Thyroid gland (tissue), 4 donors: ENCODE results near the gene ARL8B. TPM values are rescaled to one million over a fixed set of nuclear protein-coding genes. Genes with fewer than 3 reads are reported as not detected.

Experiments
- DNase-seq, 2 donors: peaks; one replicate each; pipeline ENCODE4 v3.0.0-alpha.2; 2019
- H3K27ac ChIP-seq, 3 donors: fragments of 200-600 bp; sonication (generic); 1 replicate in 2 of 3; 2 replicates in 1 of 3; pipeline ENCODE4 v1.5.1; 2016 to 2019; ENCODE audit warnings: mild to moderate bottlenecking in 1 of 3, moderate library complexity in 1 of 3
- H3K27me3 ChIP-seq: fragments of 200-600 bp; sonication (generic); one replicate; pipeline ENCODE4 v1.5.1; 2019
- H3K36me3 ChIP-seq, 2 donors: fragments of 200-600 bp; sonication (generic); one replicate each; pipeline ENCODE4 v1.5.1; 2016 to 2019
- H3K4me1 ChIP-seq, 2 donors: fragments of 200-600 bp; sonication (generic); one replicate each; pipeline ENCODE4 v1.5.1; 2017 to 2019
- H3K4me3 ChIP-seq, 3 donors: fragments of 200-600 bp; sonication (generic); replicated peaks in 1 of 3; 1 replicate in 2 of 3; 2 replicates in 1 of 3; pipeline ENCODE4 v1.5.1; 2016; ENCODE audit warnings: mild to moderate bottlenecking in 1 of 3
- H3K9me3 ChIP-seq: fragments of 200-600 bp; sonication (generic); one replicate; pipeline ENCODE4 v1.5.1; 2017
- POLR2A ChIP-seq, 2 donors: fragments of 450-650 bp; IDR thresholded peaks; one replicate each; pipeline ENCODE4 v1.6.1; 2017; ENCODE audit warnings: antibody characterized with exemption in 2 of 2, mild to moderate bottlenecking in 2 of 2, moderate library complexity in 1 of 2
- WGBS, 2 donors: methylation state at CpG; one replicate each; pipeline ENCODE4 v1.1.5; 2017; 5-methylcytosine and 5-hydroxymethylcytosine counted together
- intact Hi-C: fragments of 100-400 bp; cut with DNase I; formaldehyde crosslinking; loops from one replicate; pipeline ENCODE4 v1.15.1; 2023
- total RNA-seq, 4 donors: library from RNA; depleted of rRNA; stranded (reverse); fragments of >200 nt; gene quantifications; one replicate each; pipeline ENCODE4 v1.2.3, GENCODE V29; 2016
- TF ChIP-seq, protein P1 (sequence below), 6 experiments: fragments of 200-600 bp in 3 of 6; fragments of 450-650 bp in 3 of 6; sonication (generic) in 3 of 6; IDR thresholded peaks; one replicate each; pipeline ENCODE4 v1.5.1; 2016 to 2019; ENCODE audit warnings: antibody characterized with exemption in 6 of 6, mild to moderate bottlenecking in 2 of 6, inconsistent platforms in 1 of 6, moderate library complexity in 1 of 6

The ARL8B gene
- total RNA-seq, 4 donors from 2014 or later, result 51.2 to 75.9 (median 65.3) TPM

GRCh38 chr3:5153074-5153473, 31.0 kb downstream of the ARL8B start:
- H3K4me3 ChIP-seq, result no peak overlapping the region
- no peaks in the 10 kb centered on the region for H3K9me3 ChIP-seq
- no peak overlapping the region for H3K27ac ChIP-seq
- H3K27me3 ChIP-seq, result no peaks in the 10 kb centered on the region
- WGBS, 2 donors, result 83 to 90% methylated on average over 4 of the region's 4 CpGs
- H3K36me3 ChIP-seq, result no peaks in the 10 kb centered on the region
- peaks cover 0 to 7% of the 10 kb centered on the region in 2 donors for H3K4me1 ChIP-seq
- no peak for DNase-seq
- TF ChIP-seq, protein P1, sequence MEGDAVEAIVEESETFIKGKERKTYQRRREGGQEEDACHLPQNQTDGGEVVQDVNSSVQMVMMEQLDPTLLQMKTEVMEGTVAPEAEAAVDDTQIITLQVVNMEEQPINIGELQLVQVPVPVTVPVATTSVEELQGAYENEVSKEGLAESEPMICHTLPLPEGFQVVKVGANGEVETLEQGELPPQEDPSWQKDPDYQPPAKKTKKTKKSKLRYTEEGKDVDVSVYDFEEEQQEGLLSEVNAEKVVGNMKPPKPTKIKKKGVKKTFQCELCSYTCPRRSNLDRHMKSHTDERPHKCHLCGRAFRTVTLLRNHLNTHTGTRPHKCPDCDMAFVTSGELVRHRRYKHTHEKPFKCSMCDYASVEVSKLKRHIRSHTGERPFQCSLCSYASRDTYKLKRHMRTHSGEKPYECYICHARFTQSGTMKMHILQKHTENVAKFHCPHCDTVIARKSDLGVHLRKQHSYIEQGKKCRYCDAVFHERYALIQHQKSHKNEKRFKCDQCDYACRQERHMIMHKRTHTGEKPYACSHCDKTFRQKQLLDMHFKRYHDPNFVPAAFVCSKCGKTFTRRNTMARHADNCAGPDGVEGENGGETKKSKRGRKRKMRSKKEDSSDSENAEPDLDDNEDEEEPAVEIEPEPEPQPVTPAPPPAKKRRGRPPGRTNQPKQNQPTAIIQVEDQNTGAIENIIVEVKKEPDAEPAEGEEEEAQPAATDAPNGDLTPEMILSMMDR (IDR thresholded peaks at IDR 0.05), result no peak
- TF ChIP-seq POLR2A (IDR thresholded peaks at IDR 0.05), result no peak
- intact Hi-C loops, result no loop called here

GRCh38 chr3:5155241-5155640, 33.1 kb downstream of the ARL8B start:
- H3K4me1 ChIP-seq, result peaks cover 4 to 10% of the 10 kb centered on the region in 2 donors
- no peak overlapping the region for H3K27ac ChIP-seq
- H3K36me3 ChIP-seq, result no peaks in the 10 kb centered on the region
- H3K27me3 ChIP-seq, result no peaks in the 10 kb centered on the region
- H3K4me3 ChIP-seq, result no peak overlapping the region
- no peaks in the 10 kb centered on the region for H3K9me3 ChIP-seq
- TF ChIP-seq, protein P1 (IDR thresholded peaks at IDR 0.05), result no peak
- no peak for TF ChIP-seq POLR2A (IDR thresholded peaks at IDR 0.05)
- intact Hi-C loops, result no loop called here
- DNase-seq, result no peak

GRCh38 chr3:5160321-5160720, 38.2 kb downstream of the ARL8B start:
- Histone ChIP-seq H3K27me3 (no peaks in the 10 kb centered on the region), H3K9me3 (no peaks in the 10 kb centered on the region), H3K4me1 (peaks cover 21 to 31% of the 10 kb centered on the region in 2 donors), H3K4me3 (no peak overlapping the region), H3K27ac (no peak overlapping the region), H3K36me3 (no peaks in the 10 kb centered on the region)
- 63 to 65% methylated on average over 3 of the region's 3 CpGs for WGBS, 2 donors
- no peak for DNase-seq
- TF ChIP-seq POLR2A (IDR thresholded peaks at IDR 0.05), result no peak
- TF ChIP-seq, protein P1 (IDR thresholded peaks at IDR 0.05), result no peak
- intact Hi-C loops, result no loop called here

- TF ChIP-seq POLR2A (IDR thresholded peaks at IDR 0.05), result no peak
- TF ChIP-seq, protein P1 (IDR thresholded peaks at IDR 0.05), result no peak
- peaks cover 21 to 31% of the 10 kb centered on the region in 2 donors for H3K4me1 ChIP-seq
- intact Hi-C loops, result no loop called here
- H3K4me3 ChIP-seq, result no peak overlapping the region
- H3K9me3 ChIP-seq, result no peaks in the 10 kb centered on the region
- WGBS, 2 donors, result 39 to 42% methylated on average over 4 of the region's 4 CpGs
- no peaks in the 10 kb centered on the region for H3K27me3 ChIP-seq
- H3K27ac ChIP-seq, result peak overlapping the region; percentile 5 to 58 (median 7)
- no peak for DNase-seq
- H3K36me3 ChIP-seq, result no peaks in the 10 kb centered on the region
Observed at GRCh38 chr3:5160940-5161858, 39.1 kb downstream of the ARL8B start.

DNA sequence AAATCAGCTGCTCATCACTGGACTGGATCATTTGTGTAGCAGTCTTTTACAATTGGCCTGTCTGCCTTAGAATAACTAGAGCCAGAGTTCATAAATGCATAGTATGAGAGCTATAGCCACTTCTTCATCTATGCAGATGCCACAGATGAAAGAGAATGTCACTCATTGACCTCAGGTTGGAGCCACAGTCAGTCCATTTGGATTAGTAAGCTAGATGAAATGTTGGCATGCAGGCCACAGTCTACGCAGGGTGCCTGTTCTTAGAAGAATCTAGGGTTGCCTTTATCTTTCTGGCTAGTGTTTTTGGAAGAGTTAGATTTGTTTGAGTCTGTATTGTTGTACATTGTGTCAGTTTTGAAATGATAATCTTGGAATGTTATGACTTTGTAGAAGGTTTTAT, 40.0 kb downstream of the ARL8B start:
- peaks cover 21 to 31% of the 10 kb centered on the region in 2 donors for H3K4me1 ChIP-seq
- peak overlapping the region in 1 of 3 donors; percentile 7 for H3K27ac ChIP-seq

More for the DNA sequence above, 40.0 kb downstream of the ARL8B start:
- intact Hi-C loops, result no loop called here
- H3K27me3 ChIP-seq, result no peaks in the 10 kb centered on the region
- no peaks in the 10 kb centered on the region for H3K9me3 ChIP-seq
- WGBS, 2 donors, result 95 to 100% methylated on average over 1 of the region's 1 CpG
- no peak for TF ChIP-seq POLR2A (IDR thresholded peaks at IDR 0.05)
- TF ChIP-seq, protein P1 (IDR thresholded peaks at IDR 0.05), result no peak
- no peak overlapping the region for H3K4me3 ChIP-seq
- no peaks in the 10 kb centered on the region for H3K36me3 ChIP-seq
- DNase-seq, result no peak
